GM21528 (cell line): ENCODE data around the gene IL22RA1.

Experiments
- ATAC-seq: cut with Tn5 transposase; IDR thresholded peaks from one replicate; pipeline ENCODE4 v1.9.1; 2021; ENCODE audit warnings: mild to moderate bottlenecking, moderate library complexity; ENCODE audit not compliant: unreplicated experiment, low FRiP score

The IL22RA1 gene, protein sequence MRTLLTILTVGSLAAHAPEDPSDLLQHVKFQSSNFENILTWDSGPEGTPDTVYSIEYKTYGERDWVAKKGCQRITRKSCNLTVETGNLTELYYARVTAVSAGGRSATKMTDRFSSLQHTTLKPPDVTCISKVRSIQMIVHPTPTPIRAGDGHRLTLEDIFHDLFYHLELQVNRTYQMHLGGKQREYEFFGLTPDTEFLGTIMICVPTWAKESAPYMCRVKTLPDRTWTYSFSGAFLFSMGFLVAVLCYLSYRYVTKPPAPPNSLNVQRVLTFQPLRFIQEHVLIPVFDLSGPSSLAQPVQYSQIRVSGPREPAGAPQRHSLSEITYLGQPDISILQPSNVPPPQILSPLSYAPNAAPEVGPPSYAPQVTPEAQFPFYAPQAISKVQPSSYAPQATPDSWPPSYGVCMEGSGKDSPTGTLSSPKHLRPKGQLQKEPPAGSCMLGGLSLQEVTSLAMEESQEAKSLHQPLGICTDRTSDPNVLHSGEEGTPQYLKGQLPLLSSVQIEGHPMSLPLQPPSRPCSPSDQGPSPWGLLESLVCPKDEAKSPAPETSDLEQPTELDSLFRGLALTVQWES

GRCh38 chr1:24142546-24143534 is at the start of gene IL22RA1:
Gene IL22RA1, minus strand, starts transcription at chr1:24143140. Its CDS starts 58 bp downstream, at chr1:24143082.
- ATAC-seq, result no peak

DNA sequence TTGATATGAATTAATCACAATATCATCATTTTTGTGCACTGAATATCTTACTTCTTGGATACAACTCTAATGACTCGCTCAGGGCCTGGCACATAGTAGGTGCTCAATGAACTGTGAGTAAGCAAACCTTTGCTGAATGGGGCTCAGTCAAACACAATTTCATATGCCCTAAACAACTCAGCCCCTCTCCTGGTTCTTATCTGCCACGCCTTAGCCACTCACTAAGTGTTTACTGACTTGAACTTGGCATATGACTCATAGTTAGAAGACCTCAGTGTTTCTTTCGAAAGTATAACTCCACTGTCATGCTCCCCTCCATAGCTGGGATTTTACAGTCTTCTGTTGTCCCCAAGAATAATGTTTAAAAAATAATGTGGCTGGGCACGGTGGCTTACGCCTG is 48.9 kb upstream of the IL22RA1 start:
- no peak for ATAC-seq

- ATAC-seq, result peak; percentile 49
These were observed 48.1 kb upstream of the IL22RA1 start for GRCh38 chr1:24190983-24191461.

DNA sequence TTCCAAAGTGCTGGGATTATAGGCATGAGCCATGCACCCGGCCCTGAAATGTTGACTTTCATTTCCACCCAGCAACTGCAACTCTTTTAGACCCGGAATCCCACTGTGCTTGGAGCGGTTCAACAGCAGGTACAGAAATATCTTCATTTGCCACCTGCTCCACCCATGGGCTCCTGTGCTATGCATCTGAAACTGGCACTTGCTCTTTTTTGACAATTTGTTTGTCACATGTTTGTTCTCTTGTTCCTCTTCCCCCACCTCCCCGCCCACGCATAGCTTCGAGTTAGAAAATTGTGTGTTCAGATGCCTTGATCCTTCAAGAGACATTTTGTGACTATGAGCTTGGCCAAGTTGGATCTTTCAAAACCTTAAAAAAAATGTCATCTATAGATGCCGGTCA is 46.6 kb upstream of the IL22RA1 start:
- ATAC-seq, result no peak

- no peak for ATAC-seq
These were observed 44.3 kb upstream of the IL22RA1 start, which contains the start of gene IFNLR1 for GRCh38 chr1:24186993-24187790. Gene IFNLR1, minus strand, starts transcription at chr1:24187289. Its CDS starts 41 bp downstream, at chr1:24187248.

DNA sequence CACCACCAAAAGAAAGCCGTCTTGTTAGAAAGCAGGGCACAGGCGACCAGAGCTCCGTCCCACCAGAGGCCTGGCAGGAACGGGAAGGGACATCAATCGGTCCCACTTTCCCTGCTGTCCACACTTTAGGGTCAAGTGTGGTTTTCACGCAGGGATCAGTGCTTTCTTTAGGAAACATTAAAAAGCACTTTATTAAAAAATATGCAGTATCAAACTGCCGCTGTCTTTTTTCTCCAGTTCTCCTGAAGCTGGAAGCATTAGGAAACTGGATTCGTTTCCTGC is 43.7 kb upstream of the IL22RA1 start:
- ATAC-seq, result no peak

DNA sequence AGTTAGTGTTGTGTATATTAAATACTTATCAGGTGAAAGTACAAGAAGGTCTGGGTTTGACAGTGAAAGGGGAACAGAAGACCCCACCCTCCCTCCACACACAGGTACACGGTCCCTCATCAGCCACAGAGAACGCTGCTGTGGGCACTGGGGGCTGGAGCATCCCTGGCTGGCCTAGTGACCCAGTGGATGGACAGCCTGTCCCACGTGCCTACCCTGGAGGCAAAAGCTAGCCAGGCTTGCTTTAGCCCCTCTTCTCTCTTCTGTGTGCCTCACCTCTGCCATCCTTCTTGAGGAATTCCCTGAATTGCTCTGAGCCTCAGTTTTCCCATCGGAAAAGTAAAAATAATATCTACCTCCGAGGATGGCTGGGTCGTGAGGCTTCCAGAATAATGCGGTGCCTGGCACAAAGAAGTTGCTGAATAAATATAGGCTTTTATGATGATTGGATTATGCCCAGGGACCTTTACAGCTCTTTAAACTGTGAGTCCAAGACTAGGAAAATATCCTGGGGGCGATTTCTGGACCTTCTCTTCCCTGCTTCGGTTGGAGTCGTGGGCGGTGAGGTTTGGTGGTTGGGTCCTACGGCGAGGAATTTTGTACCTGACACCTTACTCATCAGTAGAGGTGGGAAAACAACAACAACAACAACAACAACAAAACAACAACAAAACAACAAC is 43.2 kb upstream of the IL22RA1 start:
- ATAC-seq, result no peak

GRCh38 chr1:24185076-24185475 is 42.1 kb upstream of the IL22RA1 start:
- ATAC-seq, result no peak

- no peak for ATAC-seq
These were observed 39.1 kb upstream of the IL22RA1 start for GRCh38 chr1:24182061-24182460.

DNA sequence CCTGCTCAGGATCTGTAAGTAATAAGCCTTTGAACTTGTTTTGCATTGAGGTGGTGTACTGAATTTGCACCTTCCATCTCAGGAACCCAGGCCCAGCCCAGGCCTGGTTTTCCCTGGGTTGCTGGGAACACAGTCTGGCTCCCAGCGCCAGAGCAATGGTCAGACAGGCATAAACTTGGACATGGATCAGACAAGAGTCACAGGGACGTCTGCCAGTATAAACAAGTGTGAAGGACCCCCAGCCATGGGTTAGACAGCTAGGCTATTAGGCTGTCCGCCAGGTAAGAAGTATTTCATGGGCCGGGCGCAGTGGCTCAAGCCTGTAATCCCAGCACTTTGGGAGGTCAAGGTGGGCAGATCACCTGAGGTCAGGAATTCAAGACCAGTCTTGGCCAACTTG is 38.7 kb upstream of the IL22RA1 start:
- no peak for ATAC-seq

- no peak for ATAC-seq
These were observed 37.7 kb upstream of the IL22RA1 start for GRCh38 chr1:24180676-24181075.

GRCh38 chr1:24179251-24179840 is 36.4 kb upstream of the IL22RA1 start:
- ATAC-seq, result no peak

- no peak for ATAC-seq
These were observed 35.5 kb upstream of the IL22RA1 start for GRCh38 chr1:24178407-24178806.

GRCh38 chr1:24177161-24177560 is 34.2 kb upstream of the IL22RA1 start:
- ATAC-seq, result no peak

DNA sequence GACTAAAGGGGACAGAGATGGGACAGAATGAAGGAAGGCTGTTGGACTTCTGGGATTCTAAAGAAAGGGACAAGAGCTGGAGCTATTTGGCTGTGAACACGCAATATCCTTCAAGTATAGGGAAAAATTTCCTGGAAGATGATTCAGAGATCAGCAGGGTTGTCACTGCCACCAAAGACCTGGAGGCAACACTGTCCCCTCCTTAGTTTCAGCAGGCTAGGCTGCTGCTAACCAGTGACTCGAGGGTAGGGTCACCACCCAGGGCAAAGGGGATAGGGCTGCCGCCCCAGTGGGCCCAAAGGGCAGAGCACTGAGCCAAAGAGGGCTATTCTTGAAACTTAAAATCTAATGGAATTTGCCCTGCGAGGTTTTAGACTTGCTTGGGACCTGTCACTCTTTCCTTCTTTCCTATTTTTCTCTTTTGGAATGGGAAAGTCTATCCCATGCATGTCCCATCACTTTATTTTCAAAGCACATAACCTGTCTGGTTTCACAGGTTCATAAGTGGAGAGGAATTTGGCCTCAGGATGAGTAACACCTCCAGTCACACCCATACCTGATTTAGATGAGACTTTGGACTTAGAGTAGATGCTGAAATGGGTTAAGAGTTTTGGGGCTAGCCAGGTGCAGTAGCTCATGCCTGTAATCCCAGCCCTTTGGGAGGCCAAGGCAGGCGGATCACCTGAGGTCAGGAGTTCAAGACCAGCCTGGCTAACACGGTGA is 32.3 kb upstream of the IL22RA1 start:
- ATAC-seq, result no peak

- no peak for ATAC-seq
These were observed 31.0 kb upstream of the IL22RA1 start for GRCh38 chr1:24173638-24174575.

GRCh38 chr1:24172598-24172997 is 29.7 kb upstream of the IL22RA1 start:
- ATAC-seq, result no peak
